ENCODE results near the gene PPARG. TPM values are rescaled to one million over a fixed set of nuclear protein-coding genes. Genes with fewer than 3 reads are reported as not detected.

The PPARG gene
- total and polyA plus RNA-seq, 2 donors (not counting 3 experiments of a cell fraction or from before 2014, with no cell fraction given): 0.15 to 1.3 TPM

- TF ChIP-seq MAX (IDR thresholded peaks at IDR 0.05; ENCODE audit: insufficient read depth, insufficient read length): no peak
- POLR2A ChIA-PET: no interaction called here
- H3K4me3 ChIP-seq (replicated peaks in 1 of 3; ENCODE audit: insufficient read depth in 1 of 3, low read depth in 1 of 3, low read length in 3 of 3): no peak overlapping the region
- H3K27me3 ChIP-seq (ENCODE audit: control insufficient read depth in 2 of 2, insufficient read depth in 2 of 2, low read length in 2 of 2): peaks cover 0 to 2% of the 10 kb centered on the region in 2 experiments
- BruUV-seq (replicated peaks): no TSS peak
- H3K4me2 ChIP-seq (ENCODE audit: insufficient read depth, low read length): no peak overlapping the region
- no peaks in the 10 kb centered on the region for H3K79me2 ChIP-seq (ENCODE audit: control insufficient read depth, insufficient read depth, low read length)
- no peak overlapping the region for H3K9ac ChIP-seq (replicated peaks; ENCODE audit: extremely low read depth, insufficient read depth, low read length)
- H3K27ac ChIP-seq (ENCODE audit: insufficient read depth, low read depth, low read length): no peak overlapping the region
- CTCF ChIA-PET: no interaction called here
- H4K20me1 ChIP-seq (replicated peaks; ENCODE audit: control insufficient read depth, extremely low read depth, insufficient read depth, low read length): no peaks in the 10 kb centered on the region
- DNase-seq (ENCODE audit: low read depth, low spot score): no peak
- dilution Hi-C loops (cut with MboI; ENCODE audit: extremely low pct_ligation_motif_present, low sequenced_read_pairs) (no loop called here), intact Hi-C loops (cut with micrococcal nuclease) (no loop called here)
- FAIRE-seq: no peak
- H3K9me3 ChIP-seq (replicated peaks; ENCODE audit: control insufficient read depth, insufficient read depth, low read length): no peaks in the 10 kb centered on the region
- no peaks in the 10 kb centered on the region for H3K36me3 ChIP-seq (ENCODE audit: control insufficient read depth in 2 of 2, extremely low read depth in 1 of 2, insufficient read depth in 2 of 2, low read length in 2 of 2)
- no peak overlapping the region for H2AFZ ChIP-seq (ENCODE audit: low read depth, low read length)
- no peaks in the 10 kb centered on the region for H3K4me1 ChIP-seq (ENCODE audit: control insufficient read depth, extremely low read depth, insufficient read depth, low read length)
- H3K9me1 ChIP-seq (replicated peaks; ENCODE audit: control insufficient read depth, extremely low read depth, insufficient read depth, low read length): no peaks in the 10 kb centered on the region
Measured at GRCh38 chr3:12393894-12394293, 105.0 kb downstream of the PPARG start.

GRCh38 chr3:12394569-12395271, 105.8 kb downstream of the PPARG start:
- Histone ChIP-seq H3K9ac (replicated peaks; ENCODE audit: extremely low read depth, insufficient read depth, low read length) (no peak overlapping the region), H3K27ac (ENCODE audit: insufficient read depth, low read depth, low read length) (no peak overlapping the region), H3K4me1 (ENCODE audit: control insufficient read depth, extremely low read depth, insufficient read depth, low read length) (no peaks in the 10 kb centered on the region), H3K36me3 (ENCODE audit: control insufficient read depth in 2 of 2, extremely low read depth in 1 of 2, insufficient read depth in 2 of 2, low read length in 2 of 2) (no peaks in the 10 kb centered on the region), H2AFZ (ENCODE audit: low read depth, low read length) (no peak overlapping the region), H3K27me3 (ENCODE audit: control insufficient read depth in 2 of 2, insufficient read depth in 2 of 2, low read length in 2 of 2) (peaks cover 0 to 2% of the 10 kb centered on the region in 2 experiments), H3K9me3 (replicated peaks; ENCODE audit: control insufficient read depth, insufficient read depth, low read length) (no peaks in the 10 kb centered on the region), H4K20me1 (replicated peaks; ENCODE audit: control insufficient read depth, extremely low read depth, insufficient read depth, low read length) (no peaks in the 10 kb centered on the region), H3K79me2 (ENCODE audit: control insufficient read depth, insufficient read depth, low read length) (no peaks in the 10 kb centered on the region), H3K9me1 (replicated peaks; ENCODE audit: control insufficient read depth, extremely low read depth, insufficient read depth, low read length) (no peaks in the 10 kb centered on the region), H3K4me3 (replicated peaks in 1 of 3; ENCODE audit: insufficient read depth in 1 of 3, low read depth in 1 of 3, low read length in 3 of 3) (no peak overlapping the region), H3K4me2 (ENCODE audit: insufficient read depth, low read length) (no peak overlapping the region)
- intact Hi-C loops (cut with micrococcal nuclease): no loop called here
- FAIRE-seq: no peak
- TF ChIP-seq MYC (IDR thresholded peaks at IDR 0.05; ENCODE audit: low read depth, low read length): no peak
- TF ChIP-seq MAX (IDR thresholded peaks at IDR 0.05; ENCODE audit: insufficient read depth, insufficient read length): no peak
- TF ChIP-seq POLR2A (IDR thresholded peaks at IDR 0.05; ENCODE audit: low read depth, low read length): no peak
- TF ChIP-seq, protein P1, sequence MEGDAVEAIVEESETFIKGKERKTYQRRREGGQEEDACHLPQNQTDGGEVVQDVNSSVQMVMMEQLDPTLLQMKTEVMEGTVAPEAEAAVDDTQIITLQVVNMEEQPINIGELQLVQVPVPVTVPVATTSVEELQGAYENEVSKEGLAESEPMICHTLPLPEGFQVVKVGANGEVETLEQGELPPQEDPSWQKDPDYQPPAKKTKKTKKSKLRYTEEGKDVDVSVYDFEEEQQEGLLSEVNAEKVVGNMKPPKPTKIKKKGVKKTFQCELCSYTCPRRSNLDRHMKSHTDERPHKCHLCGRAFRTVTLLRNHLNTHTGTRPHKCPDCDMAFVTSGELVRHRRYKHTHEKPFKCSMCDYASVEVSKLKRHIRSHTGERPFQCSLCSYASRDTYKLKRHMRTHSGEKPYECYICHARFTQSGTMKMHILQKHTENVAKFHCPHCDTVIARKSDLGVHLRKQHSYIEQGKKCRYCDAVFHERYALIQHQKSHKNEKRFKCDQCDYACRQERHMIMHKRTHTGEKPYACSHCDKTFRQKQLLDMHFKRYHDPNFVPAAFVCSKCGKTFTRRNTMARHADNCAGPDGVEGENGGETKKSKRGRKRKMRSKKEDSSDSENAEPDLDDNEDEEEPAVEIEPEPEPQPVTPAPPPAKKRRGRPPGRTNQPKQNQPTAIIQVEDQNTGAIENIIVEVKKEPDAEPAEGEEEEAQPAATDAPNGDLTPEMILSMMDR (IDR thresholded peaks at IDR 0.05; ENCODE audit: extremely low read depth in 1 of 2, insufficient read depth in 1 of 2, low read depth in 1 of 2, low read length in 2 of 2): no peak
- TF ChIP-seq EZH2 (IDR thresholded peaks at IDR 0.05; ENCODE audit: borderline replicate concordance, low read depth, low read length, severe bottlenecking): no peak
- TF ChIP-seq POLR2AphosphoS5 (IDR thresholded peaks at IDR 0.05; ENCODE audit: insufficient read depth, low read depth, low read length): no peak
- no peak for TF ChIP-seq JUN (IDR thresholded peaks at IDR 0.05; ENCODE audit: borderline replicate concordance, insufficient read depth, insufficient read length, low read depth)
- TF ChIP-seq FOS (IDR thresholded peaks at IDR 0.05; ENCODE audit: borderline replicate concordance, insufficient read depth, low read length): no peak
- no peak for TF ChIP-seq GATA2 (IDR thresholded peaks at IDR 0.05; ENCODE audit: insufficient read depth, insufficient read length, low read depth, low read length)
- BruUV-seq (replicated peaks): no TSS peak
- DNase-seq (ENCODE audit: low read depth, low spot score): no peak
- dilution Hi-C loops (cut with MboI; ENCODE audit: extremely low pct_ligation_motif_present, low sequenced_read_pairs): no loop called here
- POLR2A ChIA-PET: no interaction called here
- CTCF ChIA-PET: no interaction called here

All from endothelial cell of umbilical vein (primary cell).